ENCODE measurements around the gene PHKG1.

DNA sequence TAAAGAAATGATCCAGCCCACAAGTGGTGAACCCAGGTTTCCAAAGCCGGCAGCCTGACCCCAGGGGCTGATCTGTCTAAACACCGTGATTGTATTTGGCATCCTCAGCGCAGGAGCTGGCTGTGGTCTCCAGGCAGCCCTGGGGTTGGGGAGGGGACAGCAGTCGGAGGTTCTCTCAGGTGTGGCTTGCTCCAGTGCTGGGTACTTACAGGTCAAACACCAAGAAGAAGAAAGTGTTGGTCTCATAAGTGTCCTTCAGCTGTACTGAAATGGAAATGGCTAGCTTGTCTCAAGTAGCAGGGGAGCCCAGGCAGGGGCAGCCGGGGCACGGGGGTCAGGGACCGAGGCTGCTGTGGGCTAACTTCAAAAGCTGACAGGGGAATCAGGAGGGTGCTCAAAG is 6.0 kb downstream of the PHKG1 start:
- TF ChIP-seq, protein P1, sequence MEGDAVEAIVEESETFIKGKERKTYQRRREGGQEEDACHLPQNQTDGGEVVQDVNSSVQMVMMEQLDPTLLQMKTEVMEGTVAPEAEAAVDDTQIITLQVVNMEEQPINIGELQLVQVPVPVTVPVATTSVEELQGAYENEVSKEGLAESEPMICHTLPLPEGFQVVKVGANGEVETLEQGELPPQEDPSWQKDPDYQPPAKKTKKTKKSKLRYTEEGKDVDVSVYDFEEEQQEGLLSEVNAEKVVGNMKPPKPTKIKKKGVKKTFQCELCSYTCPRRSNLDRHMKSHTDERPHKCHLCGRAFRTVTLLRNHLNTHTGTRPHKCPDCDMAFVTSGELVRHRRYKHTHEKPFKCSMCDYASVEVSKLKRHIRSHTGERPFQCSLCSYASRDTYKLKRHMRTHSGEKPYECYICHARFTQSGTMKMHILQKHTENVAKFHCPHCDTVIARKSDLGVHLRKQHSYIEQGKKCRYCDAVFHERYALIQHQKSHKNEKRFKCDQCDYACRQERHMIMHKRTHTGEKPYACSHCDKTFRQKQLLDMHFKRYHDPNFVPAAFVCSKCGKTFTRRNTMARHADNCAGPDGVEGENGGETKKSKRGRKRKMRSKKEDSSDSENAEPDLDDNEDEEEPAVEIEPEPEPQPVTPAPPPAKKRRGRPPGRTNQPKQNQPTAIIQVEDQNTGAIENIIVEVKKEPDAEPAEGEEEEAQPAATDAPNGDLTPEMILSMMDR (optimal IDR thresholded peaks at IDR 0.05 in 1 of 3, IDR thresholded peaks at IDR 0.05 in 1 of 3, conservative IDR thresholded peaks at IDR 0.05 in 1 of 3; ENCODE audit: extremely low read depth in 1 of 3, insufficient read depth in 2 of 3, low read length in 3 of 3) = no peak
- no peak for TF ChIP-seq EZH2 (IDR thresholded peaks at IDR 0.05; ENCODE audit: low read length)
